HEK293T (cell line): ENCODE results near the gene POLR2A.

Experiments used
- CTCF ChIA-PET: fragments of 350-600 bp; formaldehyde crosslinking; extraction: SDS; loops from one replicate; lab custom pipeline; 2021; ENCODE audit warnings: antibody characterized with exemption, inconsistent platforms; lab: Yijun Ruan, JAX
- POLR2A ChIA-PET: fragments of 350-600 bp; formaldehyde crosslinking; extraction: SDS; loops from one replicate; lab custom pipeline; 2020; ENCODE audit warnings: antibody characterized with exemption, inconsistent platforms; lab: Yijun Ruan, JAX
- DNase-seq: peaks from one replicate; pipeline ENCODE4 v3.0.0; 2012; ENCODE audit warnings: mixed read lengths; ENCODE audit errors: extremely low spot score
- ARNT ChIP-seq: fragments of 450-650 bp; IDR thresholded peaks from 2 replicates; pipeline ENCODE4 v1.6.1; 2017; ENCODE audit warnings: mild to moderate bottlenecking
- BHLHE40 ChIP-seq: fragments of 450-650 bp; IDR thresholded peaks from 2 replicates; pipeline ENCODE4 v1.6.1; 2016; ENCODE audit warnings: mild to moderate bottlenecking, moderate library complexity, borderline replicate concordance
- CTBP1 ChIP-seq: fragments of 450-650 bp; IDR thresholded peaks from 2 replicates; pipeline ENCODE4 v1.6.1; 2016; ENCODE audit warnings: borderline replicate concordance
- ELF4 ChIP-seq: fragments of 450-650 bp; IDR thresholded peaks from 2 replicates; pipeline ENCODE4 v1.6.1; 2017; ENCODE audit warnings: antibody characterized with exemption
- FOXA1 ChIP-seq: fragments of 450-650 bp; IDR thresholded peaks from 2 replicates; pipeline ENCODE4 v1.6.1; 2016; ENCODE audit warnings: mild to moderate bottlenecking
- FOXK2 ChIP-seq: fragments of 450-650 bp; IDR thresholded peaks from 2 replicates; pipeline ENCODE4 v1.6.1; 2016; ENCODE audit warnings: mild to moderate bottlenecking
- FOXM1 ChIP-seq: fragments of 450-650 bp; IDR thresholded peaks from 2 replicates; pipeline ENCODE4 v1.6.1; 2017; ENCODE audit warnings: mild to moderate bottlenecking, borderline replicate concordance
- HDGF ChIP-seq: fragments of 450-650 bp; IDR thresholded peaks from 2 replicates; pipeline ENCODE4 v1.6.1; 2017; ENCODE audit warnings: antibody characterized with exemption, borderline replicate concordance
- L3MBTL2 ChIP-seq: fragments of 450-650 bp; conservative IDR thresholded peaks from 2 replicates; pipeline ENCODE4 v1.6.1; 2016; ENCODE audit warnings: mild to moderate bottlenecking
- LEF1 ChIP-seq: fragments of 450-650 bp; IDR thresholded peaks from 2 replicates; pipeline ENCODE4 v1.6.1; 2017; ENCODE audit warnings: mild to moderate bottlenecking, borderline replicate concordance
- NFRKB ChIP-seq: fragments of 450-650 bp; IDR thresholded peaks from 2 replicates; pipeline ENCODE4 v1.6.1; 2016; ENCODE audit warnings: mild to moderate bottlenecking, moderate library complexity
- SP1 ChIP-seq: fragments of 450-650 bp; IDR thresholded peaks from 2 replicates; pipeline ENCODE4 v1.6.1; 2017
- SUZ12 ChIP-seq: fragments of 450-650 bp; IDR thresholded peaks from 2 replicates; pipeline ENCODE4 v1.6.1; 2016; ENCODE audit warnings: mild to moderate bottlenecking
- TARDBP ChIP-seq: fragments of 450-650 bp; IDR thresholded peaks from 2 replicates; pipeline ENCODE4 v1.6.1; 2016
- ZNF384 ChIP-seq: fragments of 450-650 bp; IDR thresholded peaks from 2 replicates; pipeline ENCODE4 v1.6.1; 2016
- TF ChIP-seq, protein P1 (sequence below): fragments of 450-650 bp; IDR thresholded peaks from 2 replicates; pipeline ENCODE4 v1.6.1; 2016

POLR2A gene

DNA sequence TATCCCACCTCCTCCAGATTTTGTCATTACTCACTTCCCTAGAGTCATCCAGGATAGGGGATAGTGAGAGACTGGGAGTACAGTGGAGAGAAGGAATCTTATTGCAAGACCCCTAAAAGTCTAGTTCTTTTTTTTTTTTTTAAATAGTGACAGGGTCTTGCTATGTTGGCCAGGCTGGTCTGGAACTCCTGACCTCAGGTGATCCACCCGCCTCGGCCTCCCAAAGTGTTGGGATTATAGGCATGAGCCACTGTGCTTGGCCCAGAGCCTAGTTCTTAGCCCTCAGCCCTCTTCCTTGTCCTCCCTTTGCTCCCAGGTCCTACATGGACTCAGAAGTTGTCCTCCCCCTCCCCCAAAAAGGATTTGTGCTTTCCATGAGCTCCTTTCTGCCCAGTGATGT is 42.0 kb upstream of the POLR2A start:
- POLR2A ChIA-PET = interaction anchor here (1.0 to 7.5 kb wide), 5 partner anchors 13 to 91 kb away, joined by 3 to 55 read pairs (median 18); partner anchors contain the start of genes POLR2A, SLC35G6, TMEM256 and ZBTB4
- CTCF ChIA-PET = no interaction called here

GRCh38 chr17:7443499-7444485 is 40.4 kb upstream of the POLR2A start:
- POLR2A ChIA-PET = interaction anchor here (0.6 to 4.1 kb wide), 9 partner anchors 8 to 114 kb away, joined by 3 to 18 read pairs (median 4); partner anchors contain the start of genes POLR2A, SPEM2, TMEM102 and TMEM256
- CTCF ChIA-PET = interaction anchor here (1.0 to 1.5 kb wide), 2 partner anchors 8 to 116 kb away, joined by 4 to 6 read pairs; partner anchors contain the start of gene TMEM102
- TF ChIP-seq, protein P1, sequence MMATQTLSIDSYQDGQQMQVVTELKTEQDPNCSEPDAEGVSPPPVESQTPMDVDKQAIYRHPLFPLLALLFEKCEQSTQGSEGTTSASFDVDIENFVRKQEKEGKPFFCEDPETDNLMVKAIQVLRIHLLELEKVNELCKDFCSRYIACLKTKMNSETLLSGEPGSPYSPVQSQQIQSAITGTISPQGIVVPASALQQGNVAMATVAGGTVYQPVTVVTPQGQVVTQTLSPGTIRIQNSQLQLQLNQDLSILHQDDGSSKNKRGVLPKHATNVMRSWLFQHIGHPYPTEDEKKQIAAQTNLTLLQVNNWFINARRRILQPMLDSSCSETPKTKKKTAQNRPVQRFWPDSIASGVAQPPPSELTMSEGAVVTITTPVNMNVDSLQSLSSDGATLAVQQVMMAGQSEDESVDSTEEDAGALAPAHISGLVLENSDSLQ = no peak
- no peak for TF ChIP-seq LEF1
- no peak for TF ChIP-seq HDGF
- no peak for TF ChIP-seq SP1
- no peak for TF ChIP-seq TARDBP
- no peak for TF ChIP-seq CTBP1
- TF ChIP-seq BHLHE40 = no peak
- TF ChIP-seq FOXK2 = no peak
- no peak for TF ChIP-seq ARNT
- no peak for TF ChIP-seq ELF4
- DNase-seq = no peak

More for the DNA sequence above, 42.0 kb upstream of the POLR2A start:
- no peak for TF ChIP-seq TARDBP
- TF ChIP-seq, protein P1 = no peak
- no peak for TF ChIP-seq BHLHE40
- TF ChIP-seq HDGF = no peak
- TF ChIP-seq FOXM1 = no peak
- no peak for TF ChIP-seq ZNF384
- no peak for TF ChIP-seq CTBP1
- no peak for TF ChIP-seq LEF1
- no peak for TF ChIP-seq L3MBTL2
- no peak for TF ChIP-seq FOXA1
- no peak for TF ChIP-seq FOXK2
- TF ChIP-seq SP1 = no peak
- TF ChIP-seq NFRKB = no peak
- no peak for TF ChIP-seq ELF4
- no peak for DNase-seq

DNA sequence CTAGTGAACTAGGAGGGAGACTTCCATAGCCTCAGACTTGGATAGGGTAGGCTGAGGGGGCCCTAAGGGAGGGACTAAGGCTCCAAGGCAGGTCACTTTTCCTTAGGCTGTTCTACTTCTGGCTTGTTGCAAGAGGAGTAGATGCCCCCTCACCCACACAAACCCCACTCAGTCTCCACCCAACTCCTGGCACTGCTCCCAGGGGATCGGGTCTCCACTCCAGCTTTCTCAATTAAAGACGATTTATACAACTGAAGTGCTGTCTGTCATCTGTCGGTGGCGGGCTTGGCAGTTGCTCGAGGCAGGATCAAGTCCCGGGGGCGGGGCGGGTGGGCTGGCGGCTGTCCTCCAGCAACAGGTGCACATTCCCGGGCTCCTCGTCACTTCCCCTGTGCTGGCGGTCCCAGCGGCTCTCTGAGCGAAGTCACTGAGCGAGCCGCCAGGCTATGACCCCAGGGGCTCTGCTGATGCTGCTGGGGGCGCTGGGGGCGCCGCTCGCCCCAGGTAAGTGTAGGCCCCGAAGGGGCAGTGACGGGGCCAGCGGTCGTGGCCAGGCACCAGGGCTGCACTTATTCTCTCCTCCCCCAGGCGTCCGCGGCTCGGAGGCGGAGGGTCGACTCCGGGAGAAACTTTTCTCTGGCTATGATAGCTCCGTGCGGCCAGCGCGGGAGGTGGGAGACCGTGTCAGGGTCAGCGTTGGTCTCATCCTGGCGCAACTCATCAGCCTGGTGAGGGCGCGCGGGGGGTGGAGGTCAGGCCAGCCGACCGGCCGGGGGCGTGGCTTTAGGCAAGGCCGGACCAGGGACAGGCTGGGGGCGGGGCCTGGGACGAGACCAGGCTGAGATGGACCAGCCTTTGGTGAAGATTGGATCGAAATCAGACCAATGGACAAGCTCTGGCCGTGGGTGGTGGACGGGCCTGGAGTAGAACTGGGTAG is 39.2 kb upstream of the POLR2A start, which contains the start of gene CHRNB1:
Gene CHRNB1 (plus strand): TSS at position 380 of the 937 bp plus-strand sequence. CDS start 67 bp downstream, at position 447.
- ChIA-PET CTCF (interaction anchor here (1.0 to 1.5 kb wide), 3 partner anchors 10 to 115 kb away, joined by 3 to 6 read pairs (median 4); partner anchors contain the start of genes TMEM102 and TMEM95), POLR2A (interaction anchor here (0.9 to 4.1 kb wide), 13 partner anchors 9 to 116 kb away, joined by 3 to 18 read pairs (median 5); partner anchors contain the start of genes POLR2A, SPEM2, TMEM102 and TMEM256)
- peak; percentile 40 for DNase-seq
- TF ChIP-seq, protein P1 = peak; percentile 47; the same call in 1 of the 2 replicates
- no peak for TF ChIP-seq FOXK2

GRCh38 chr17:7445619-7445968 is 38.6 kb upstream of the POLR2A start:
- TF ChIP-seq FOXA1 (no peak), SUZ12 (no peak), CTBP1 (no peak), NFRKB (no peak), ZNF384 (no peak), TARDBP (no peak)
- ChIA-PET POLR2A (interaction anchor here (1.1 to 4.1 kb wide), 9 partner anchors 8 to 115 kb away, joined by 3 to 18 read pairs (median 6); partner anchors contain the start of genes POLR2A, TMEM102 and TMEM256), CTCF (interaction anchor here (0.6 to 1.1 kb wide), 2 partner anchors 9 to 90 kb away, joined by 3 read pairs; partner anchors contain the start of gene TMEM95)
- peak; percentile 32 for DNase-seq

DNA sequence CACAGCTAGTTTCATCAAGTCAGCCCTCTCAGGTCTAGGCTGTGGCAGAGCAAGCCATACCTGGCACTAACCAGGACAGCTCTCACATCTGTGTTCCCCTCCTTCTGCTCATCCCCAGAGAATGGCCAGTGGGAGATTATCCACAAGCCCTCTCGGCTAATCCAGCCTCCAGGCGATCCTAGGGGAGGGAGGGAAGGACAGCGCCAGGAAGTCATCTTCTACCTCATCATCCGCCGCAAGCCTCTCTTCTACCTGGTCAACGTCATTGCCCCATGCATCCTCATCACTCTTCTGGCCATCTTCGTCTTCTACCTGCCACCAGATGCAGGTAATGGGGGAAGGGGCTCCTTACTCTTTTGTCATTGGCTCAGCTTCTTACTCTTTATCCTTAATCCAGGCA is 35.7 kb upstream of the POLR2A start:
- CTCF ChIA-PET = no interaction called here
- POLR2A ChIA-PET = no interaction called here

More for the DNA sequence above, 35.7 kb upstream of the POLR2A start:
- TF ChIP-seq ELF4 = no peak
- TF ChIP-seq FOXA1 = no peak
- TF ChIP-seq NFRKB = no peak
- TF ChIP-seq SUZ12 = no peak
- no peak for TF ChIP-seq ARNT
- TF ChIP-seq FOXK2 = no peak
- TF ChIP-seq, protein P1 = no peak
- no peak for DNase-seq
